ENCODE results near the gene MYZAP. TPM values are rescaled to one million over a fixed set of nuclear protein-coding genes. Genes with fewer than 3 reads are reported as not detected.
A peak's percentile ranks its signal among the peaks of the same experiment; 100 is the strongest.

MYZAP gene
- total and polyA plus RNA-seq, 2 of the 4 experiments (the other 2 are of a cell fraction), result not detected

- no peak overlapping the region for H2AK9ac ChIP-seq (replicated peaks; ENCODE audit: low read depth, low read length, poor library complexity)
- no peak overlapping the region for H3K27ac ChIP-seq (ENCODE audit: insufficient read depth, low read length)
- no peak overlapping the region for H2BK15ac ChIP-seq (ENCODE audit: low read depth, low read length)
- H3K27me3 ChIP-seq (ENCODE audit: control insufficient read depth, insufficient read depth, low read length), result peaks cover 18% of the 10 kb centered on the region
- ATAC-seq (ENCODE audit: low read depth) (peak; percentile 100), DNase-seq (peak; percentile 65)
- H4K8ac ChIP-seq (ENCODE audit: low read depth in 2 of 2, low read length in 2 of 2), result no peak overlapping the region
- H3K9me1 ChIP-seq (ENCODE audit: insufficient read depth, low read length), result no peaks in the 10 kb centered on the region
- H3K36me3 ChIP-seq (ENCODE audit: control insufficient read depth, insufficient read depth, low read length), result no peaks in the 10 kb centered on the region
- no peaks in the 10 kb centered on the region for H4K20me1 ChIP-seq (ENCODE audit: insufficient read depth, low read length)
- no peak overlapping the region for H3K18ac ChIP-seq (ENCODE audit: low read depth, low read length)
- no peak overlapping the region for H2BK20ac ChIP-seq (ENCODE audit: low read depth, low read length)
- ChIA-PET POLR2A (ENCODE audit: unreplicated experiment) (no interaction called here), CTCF (interaction anchor here (0.9 to 1.3 kb wide), 3 partner anchors 19 to 300 kb away, joined by 3 read pairs; no protein-coding TSS in a partner anchor)
- no peak overlapping the region for H3K56ac ChIP-seq (ENCODE audit: extremely low read depth, insufficient read depth, low read length)
- dilution Hi-C loops (cut with HindIII; ENCODE audit: low sequenced_read_pairs, unreplicated experiment), result no loop called here
- peak; percentile 81 for TF ChIP-seq CTCF (conservative IDR thresholded peaks at IDR 0.05; ENCODE audit: low read depth, low read length)
- TF ChIP-seq CEBPB (IDR thresholded peaks at IDR 0.05; ENCODE audit: low read depth, low read length), result no peak
- no peak for TF ChIP-seq RFX5 (IDR thresholded peaks at IDR 0.05; ENCODE audit: low read depth, low read length)
- no peak for TF ChIP-seq BHLHE40 (IDR thresholded peaks at IDR 0.05; ENCODE audit: low read depth, low read length)
- TF ChIP-seq MXI1 (IDR thresholded peaks at IDR 0.05; ENCODE audit: borderline replicate concordance, low read depth, low read length), result no peak
- TF ChIP-seq RAD21 (IDR thresholded peaks at IDR 0.05; ENCODE audit: low read length), result peak; percentile 68
- no peak for TF ChIP-seq POLR2A (IDR thresholded peaks at IDR 0.05; ENCODE audit: low read depth, low read length)
- no peak for TF ChIP-seq MAFK (IDR thresholded peaks at IDR 0.05; ENCODE audit: low read depth, low read length)
- TF ChIP-seq SMC3 (IDR thresholded peaks at IDR 0.05; ENCODE audit: low read depth, low read length), result peak; percentile 64
- no peak for TF ChIP-seq FOS (IDR thresholded peaks at IDR 0.05; ENCODE audit: low read depth, low read length)
- no peak for TF ChIP-seq RCOR1 (IDR thresholded peaks at IDR 0.05; ENCODE audit: insufficient replicate concordance, low read length)
- no peak for TF ChIP-seq ELK1 (IDR thresholded peaks at IDR 0.05; ENCODE audit: borderline replicate concordance, low read depth, low read length)
- peak; percentile 22; the same call in 1 of the 2 replicates for TF ChIP-seq NFE2L2 (IDR thresholded peaks at IDR 0.05; ENCODE audit: low read depth, low read length)
- TF ChIP-seq CHD1 (IDR thresholded peaks at IDR 0.05; ENCODE audit: low read depth, low read length), result no peak
- H2AK5ac ChIP-seq (ENCODE audit: low read depth, low read length), result no peak overlapping the region
- H3K4me3 ChIP-seq (ENCODE audit: insufficient read depth, low read depth, low read length), result no peak overlapping the region
- no peak overlapping the region for H4K91ac ChIP-seq (ENCODE audit: insufficient read depth, low read depth, low read length)
- no peak overlapping the region for H4K5ac ChIP-seq (ENCODE audit: low read depth, low read length)
- H3K14ac ChIP-seq (replicated peaks; ENCODE audit: low read depth, low read length), result no peak overlapping the region
- no peak overlapping the region for H3K23ac ChIP-seq (ENCODE audit: low read depth, low read length)
- no peaks in the 10 kb centered on the region; the same call in 1 of the 2 replicates for H3K9me3 ChIP-seq (ENCODE audit: control insufficient read depth, insufficient read depth, low read length)
- no peaks in the 10 kb centered on the region for H3K79me1 ChIP-seq (ENCODE audit: low read depth in 1 of 2, low read length in 2 of 2)
- H2AFZ ChIP-seq (replicated peaks; ENCODE audit: low read length, poor library complexity), result no peak overlapping the region
- H3K4me2 ChIP-seq (ENCODE audit: low read depth, low read length), result no peak overlapping the region
- no peak overlapping the region for H2BK120ac ChIP-seq (ENCODE audit: low read depth, low read length)
- no peaks in the 10 kb centered on the region for H3K4me1 ChIP-seq (ENCODE audit: control insufficient read depth, insufficient read depth, low read length)
- no TSS peak for BruUV-seq (replicated peaks)
- no peak overlapping the region for H2BK5ac ChIP-seq (ENCODE audit: low read depth, low read length, poor library complexity, severe bottlenecking)
- no peak overlapping the region for H3K9ac ChIP-seq (ENCODE audit: low read depth, low read length)
- WGBS, 2 experiments (ENCODE audit: extremely low coverage in 2 of 2, insufficient read length in 1 of 2), result no CpG with 5 or more reads among the region's 9 CpGs
- H3K4ac ChIP-seq (ENCODE audit: low read depth, low read length), result no peak overlapping the region
- intact Hi-C loops (cut with micrococcal nuclease), result loop anchor here (1.0 to 10.0 kb wide), 3 partner anchors 300 to 622 kb away; no protein-coding TSS in a partner anchor
- in situ Hi-C loops (cut with MboI; ENCODE audit: low sequenced_read_pairs), result loop anchor here (10.0 kb wide), 1 partner anchor 304 kb away; no protein-coding TSS in a partner anchor
Observed at GRCh38 chr15:57561041-57561711, 30.5 kb upstream of the MYZAP start.
